Naive thymus-derived CD8-positive, alpha-beta T cell (primary cell): ENCODE results near the gene CNR2. TPM values are rescaled to one million over a fixed set of nuclear protein-coding genes. Genes with fewer than 3 reads are reported as not detected.
A peak's percentile ranks its signal among the peaks of the same experiment; 100 is the strongest.
"Not testable (repeated sequence)": the region's sequence is repeated elsewhere in the genome, so short reads cannot be mapped to it uniquely, and the experiment has no call there.

Experiments used
- ATAC-seq, 2 donors: fragments of 150-1000 bp; cut with Tn5 transposase in 1 of 2; sonication (Bioruptor Pico), chemical (Tn5 transposase) in 1 of 2; 1 replicate in 1 of 2; 2 replicates in 1 of 2; pipeline ENCODE4 v1.10.0; 2021; ENCODE audit warnings: mild to moderate bottlenecking in 2 of 2, moderate library complexity in 2 of 2
- POLR2A ChIA-PET: fragments of 350-600 bp; sonication (Branson Sonifier 250); formaldehyde crosslinking; loops from one replicate; lab custom pipeline; 2021; ENCODE audit warnings: antibody characterized with exemption; lab: Charles Lee
- DNase-seq, 10 donors: peaks; one replicate each; pipeline versions ENCODE4 v3.0.0 to v3.0.0-alpha.2; 2020 to 2022
- H3K27ac Mint-ChIP-seq, 10 donors: one replicate each; pipeline ENCODE4 v1.8.0; 2020 to 2022; ENCODE audit warnings: mild to moderate bottlenecking in 10 of 10, mixed read lengths in 10 of 10, moderate library complexity in 4 of 10, inconsistent platforms in 1 of 10
- H3K27me3 Mint-ChIP-seq, 5 donors: one replicate each; pipeline ENCODE4 v1.8.0; 2021 to 2022; ENCODE audit warnings: mixed read lengths in 5 of 5
- H3K36me3 Mint-ChIP-seq, 3 donors: one replicate each; pipeline ENCODE4 v1.8.0; 2020 to 2022; ENCODE audit warnings: mixed read lengths in 3 of 3, mild to moderate bottlenecking in 2 of 3, inconsistent platforms in 1 of 3
- H3K4me1 Mint-ChIP-seq, 4 donors: one replicate each; pipeline ENCODE4 v1.8.0; 2021 to 2022; ENCODE audit warnings: mixed read lengths in 4 of 4
- H3K4me3 Mint-ChIP-seq, 10 donors: one replicate each; pipeline ENCODE4 v1.8.0; 2020 to 2022; ENCODE audit warnings: mild to moderate bottlenecking in 10 of 10, mixed read lengths in 10 of 10, moderate library complexity in 6 of 10, inconsistent platforms in 1 of 10
- H3K9me3 Mint-ChIP-seq, 9 donors: one replicate each; pipeline ENCODE4 v1.8.0; 2020 to 2022; ENCODE audit warnings: mixed read lengths in 9 of 9, mild to moderate bottlenecking in 3 of 9, inconsistent platforms in 1 of 9, moderate library complexity in 1 of 9
- polyA plus RNA-seq, 3 donors: library from polyadenylated mRNA; unstranded; fragments of 300-500 nt; fragmentation: Illumina TruSeq; gene quantifications; one replicate each; pipeline ENCODE4 v1.2.3, GENCODE V29; 2021
- total RNA-seq, 8 experiments: library from RNA in 2 of 8; stranded (reverse) in 2 of 8; gene quantifications; one replicate each; pipeline ENCODE4 v1.2.3 and lab custom pipeline; 2021 to 2026

The CNR2 gene
- total and polyA plus RNA-seq, 5 experiments from 2014 or later: 0.05 to 3.2 (median 0.99) TPM

GRCh38 chr1:23845163-23845562 lies 68.0 kb downstream of the CNR2 start:
- peaks cover 0 to 7% (median 0%) of the 10 kb centered on the region in 9 donors for H3K9me3 Mint-ChIP-seq
- H3K36me3 Mint-ChIP-seq: peaks cover 8 to 54% (median 26%) of the 10 kb centered on the region in 3 donors
- POLR2A ChIA-PET: no interaction called here
- ATAC-seq (no peak), DNase-seq (no peak)
- no peaks in the 10 kb centered on the region for H3K27me3 Mint-ChIP-seq
- H3K4me3 Mint-ChIP-seq: no peak overlapping the region
- no peaks in the 10 kb centered on the region for H3K4me1 Mint-ChIP-seq
- H3K27ac Mint-ChIP-seq: peak overlapping the region in 2 of 10 donors; percentile 23 to 49

- ATAC-seq (no peak), DNase-seq (no peak)
- peaks cover 0 to 7% (median 0%) of the 10 kb centered on the region in 9 donors for H3K9me3 Mint-ChIP-seq
- POLR2A ChIA-PET: no interaction called here
- H3K4me1 Mint-ChIP-seq: peaks cover 0 to under 1% (median under 1%) of the 10 kb centered on the region in 4 donors
- H3K27ac Mint-ChIP-seq: no peak overlapping the region
- peaks cover 8 to 42% (median 19%) of the 10 kb centered on the region in 3 donors for H3K36me3 Mint-ChIP-seq
- no peak overlapping the region for H3K4me3 Mint-ChIP-seq
- H3K27me3 Mint-ChIP-seq: no peaks in the 10 kb centered on the region
These were observed 69.5 kb downstream of the CNR2 start for GRCh38 chr1:23843644-23844043.

GRCh38 chr1:23838401-23838866 lies 74.7 kb downstream of the CNR2 start:
- DNase-seq (peak; percentile 75 to 91 (median 82)), ATAC-seq (peak; percentile 100)
- no peaks in the 10 kb centered on the region for H3K9me3 Mint-ChIP-seq
- H3K27me3 Mint-ChIP-seq: peaks cover 0 to 2% (median 0%) of the 10 kb centered on the region in 5 donors
- peaks cover 6 to 13% (median 11%) of the 10 kb centered on the region in 4 donors for H3K4me1 Mint-ChIP-seq
- POLR2A ChIA-PET: interaction anchor here (0.5 to 2.0 kb wide), 5 partner anchors 13 to 113 kb away, joined by 3 to 16 read pairs (median 5); partner anchors contain the start of genes HMGCL and PITHD1
- peak overlapping the region; percentile 69 to 88 (median 80) for H3K4me3 Mint-ChIP-seq
- peak overlapping the region in 9 of 10 donors; percentile 18 to 82 (median 72) for H3K27ac Mint-ChIP-seq
- H3K36me3 Mint-ChIP-seq: no peaks in the 10 kb centered on the region

GRCh38 chr1:23837908-23838307 lies 75.3 kb downstream of the CNR2 start:
- H3K27ac Mint-ChIP-seq: peak overlapping the region in 7 of 10 donors; percentile 27 to 82 (median 75)
- ATAC-seq: no peak
- POLR2A ChIA-PET: interaction anchor here (0.8 to 2.0 kb wide), 3 partner anchors 12 to 69 kb away, joined by 3 to 16 read pairs (median 5); partner anchors contain the start of gene HMGCL

GRCh38 chr1:23836037-23836436 lies 77.1 kb downstream of the CNR2 start:
- POLR2A ChIA-PET: no interaction called here
- ATAC-seq: no peak
- no peaks in the 10 kb centered on the region for H3K9me3 Mint-ChIP-seq

More at GRCh38 chr1:23837908-23838307, 75.3 kb downstream of the CNR2 start:
- Mint-ChIP-seq H3K4me3 (peak overlapping the region; percentile 69 to 88 (median 80)), H3K36me3 (no peaks in the 10 kb centered on the region), H3K4me1 (peaks cover 6 to 13% (median 11%) of the 10 kb centered on the region in 4 donors), H3K9me3 (no peaks in the 10 kb centered on the region), H3K27me3 (peaks cover 0 to 2% (median 0%) of the 10 kb centered on the region in 5 donors)
- peak in 1 of 10 donors; percentile 7 for DNase-seq

GRCh38 chr1:23834156-23834555 lies 79.0 kb downstream of the CNR2 start:
- H3K9me3 Mint-ChIP-seq, H3K27me3 Mint-ChIP-seq, DNase-seq, POLR2A ChIA-PET, H3K27ac Mint-ChIP-seq, H3K4me3 Mint-ChIP-seq, H3K36me3 Mint-ChIP-seq, ATAC-seq: not testable (repeated sequence)
- peaks cover 6 to 13% (median 11%) of the 10 kb centered on the region in 4 donors for H3K4me1 Mint-ChIP-seq

More at GRCh38 chr1:23836037-23836436, 77.1 kb downstream of the CNR2 start:
- H3K36me3 Mint-ChIP-seq: no peaks in the 10 kb centered on the region
- DNase-seq: no peak
- peaks cover 6 to 13% (median 11%) of the 10 kb centered on the region in 4 donors for H3K4me1 Mint-ChIP-seq
- no peak overlapping the region for H3K4me3 Mint-ChIP-seq
- no peak overlapping the region for H3K27ac Mint-ChIP-seq
- peaks cover 0 to 2% (median 0%) of the 10 kb centered on the region in 5 donors for H3K27me3 Mint-ChIP-seq

- Mint-ChIP-seq H3K36me3 (no peaks in the 10 kb centered on the region), H3K9me3 (no peaks in the 10 kb centered on the region), H3K27ac (peak overlapping the region in 2 of 10 donors; percentile 33 to 57), H3K4me1 (peaks cover 10 to 29% (median 24%) of the 10 kb centered on the region in 4 donors), H3K27me3 (no peaks in the 10 kb centered on the region), H3K4me3 (peak overlapping the region in 3 of 10 donors; percentile 33 to 57 (median 51))
- ATAC-seq: no peak
- POLR2A ChIA-PET: interaction anchor here (0.7 kb wide), 1 partner anchor 86 kb away, joined by 3 read pairs; the partner anchor contains the start of gene CNR2
- DNase-seq: no peak
These were observed 85.4 kb downstream of the CNR2 start for GRCh38 chr1:23827717-23828116.

GRCh38 chr1:23826590-23826989 lies 86.6 kb downstream of the CNR2 start:
- Mint-ChIP-seq H3K4me3 (peak overlapping the region in 6 of 10 donors; percentile 31 to 96 (median 50)), H3K4me1 (peaks cover 16 to 29% (median 25%) of the 10 kb centered on the region in 4 donors), H3K27ac (peak overlapping the region in 3 of 10 donors; percentile 11 to 63 (median 43))
- POLR2A ChIA-PET: interaction anchor here (1.7 to 3.7 kb wide), 4 partner anchors 10 to 49 kb away, joined by 9 to 29 read pairs (median 16); partner anchors contain the start of genes GALE and PITHD1
- DNase-seq, H3K27me3 Mint-ChIP-seq, H3K9me3 Mint-ChIP-seq, ATAC-seq, H3K36me3 Mint-ChIP-seq: not testable (repeated sequence)

- POLR2A ChIA-PET: interaction anchor here (0.6 to 3.7 kb wide), 22 partner anchors 9 to 1604 kb away, joined by 3 to 29 read pairs (median 4); partner anchors contain the start of genes ELOA, FUCA1, GALE and LYPLA2
- ATAC-seq: peak in 1 of 2 donors; percentile 8
- no peaks in the 10 kb centered on the region for H3K27me3 Mint-ChIP-seq
These were observed 87.2 kb downstream of the CNR2 start for GRCh38 chr1:23825762-23826522.

GRCh38 chr1:23825076-23825761 lies 87.9 kb downstream of the CNR2 start, which contains the start of gene HMGCL:
TSS of gene HMGCL (minus strand) at chr1:23825429. CDS start at chr1:23825415, 14 bp downstream.
- Mint-ChIP-seq H3K36me3 (peaks cover 0 to 4% (median 3%) of the 10 kb centered on the region in 3 donors), H3K27me3 (no peaks in the 10 kb centered on the region), H3K4me1 (peaks cover 19 to 29% (median 25%) of the 10 kb centered on the region in 4 donors), H3K27ac (peak within 1 kb of the TSS; percentile 93 to 98 (median 96)), H3K9me3 (no peaks in the 10 kb centered on the region), H3K4me3 (peak within 1 kb of the TSS; percentile 90 to 97 (median 94))
- ATAC-seq: peak; percentile 97
- DNase-seq: peak; percentile 81 to 93 (median 85)
- POLR2A ChIA-PET: interaction anchor here (0.6 to 3.7 kb wide), 24 partner anchors 8 to 1605 kb away, joined by 3 to 29 read pairs (median 4); partner anchors contain the start of genes ELOA, FUCA1, GALE and LYPLA2

More at GRCh38 chr1:23825762-23826522, 87.2 kb downstream of the CNR2 start:
- no peaks in the 10 kb centered on the region for H3K9me3 Mint-ChIP-seq
- H3K36me3 Mint-ChIP-seq: peaks cover 0 to 2% (median 0%) of the 10 kb centered on the region in 3 donors
- peaks cover 16 to 29% (median 25%) of the 10 kb centered on the region in 4 donors for H3K4me1 Mint-ChIP-seq
- H3K27ac Mint-ChIP-seq: peak overlapping the region; percentile 93 to 98 (median 96)
- H3K4me3 Mint-ChIP-seq: peak overlapping the region; percentile 90 to 97 (median 94)
- DNase-seq: peak in 1 of 10 donors; percentile 10

- H3K9me3 Mint-ChIP-seq: no peaks in the 10 kb centered on the region
- ATAC-seq (peak; percentile 9), DNase-seq (no peak)
- H3K27ac Mint-ChIP-seq: peak overlapping the region; percentile 93 to 98 (median 96)
- H3K27me3 Mint-ChIP-seq: no peaks in the 10 kb centered on the region
- peaks cover 0 to 6% (median 4%) of the 10 kb centered on the region in 3 donors for H3K36me3 Mint-ChIP-seq
- POLR2A ChIA-PET: interaction anchor here (0.6 to 3.7 kb wide), 16 partner anchors 8 to 135 kb away, joined by 3 to 29 read pairs (median 6); partner anchors contain the start of genes FUCA1, GALE, LYPLA2 and PITHD1
- peak overlapping the region; percentile 90 to 97 (median 94) for H3K4me3 Mint-ChIP-seq
- peaks cover 19 to 29% (median 25%) of the 10 kb centered on the region in 4 donors for H3K4me1 Mint-ChIP-seq
These were observed 88.5 kb downstream of the CNR2 start for GRCh38 chr1:23824711-23825075.
